GM12872 (cell line): Measurements from ENCODE around the gene LCLAT1.

Experiments
- TF ChIP-seq, protein P1 (sequence below): IDR thresholded peaks from 3 replicates; pipeline ENCODE4 v1.5.1; 2011; ENCODE audit warnings: low read depth, mild to moderate bottlenecking, low read length, moderate library complexity; ENCODE audit not compliant: insufficient read depth

Gene LCLAT1

DNA sequence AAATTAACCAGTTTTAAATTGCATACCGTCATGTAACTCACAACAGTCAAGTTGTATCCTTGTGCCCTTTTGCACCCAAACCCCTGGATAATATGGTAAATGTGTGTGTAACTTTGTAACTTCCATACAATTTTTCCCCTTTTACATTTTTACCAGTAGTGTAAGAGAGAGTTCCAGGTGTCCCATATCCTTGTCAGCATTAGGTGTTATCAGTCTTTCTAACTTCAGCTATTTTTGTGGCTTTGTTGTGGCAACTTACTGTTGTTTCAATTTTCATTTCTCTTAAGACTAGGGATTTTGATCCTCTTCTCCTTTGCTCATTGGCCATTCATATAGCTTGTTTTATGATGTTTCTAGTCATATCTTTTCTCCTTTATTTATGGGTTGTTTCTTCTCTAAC is 94.6 kb downstream of the LCLAT1 start:
- TF ChIP-seq, protein P1, sequence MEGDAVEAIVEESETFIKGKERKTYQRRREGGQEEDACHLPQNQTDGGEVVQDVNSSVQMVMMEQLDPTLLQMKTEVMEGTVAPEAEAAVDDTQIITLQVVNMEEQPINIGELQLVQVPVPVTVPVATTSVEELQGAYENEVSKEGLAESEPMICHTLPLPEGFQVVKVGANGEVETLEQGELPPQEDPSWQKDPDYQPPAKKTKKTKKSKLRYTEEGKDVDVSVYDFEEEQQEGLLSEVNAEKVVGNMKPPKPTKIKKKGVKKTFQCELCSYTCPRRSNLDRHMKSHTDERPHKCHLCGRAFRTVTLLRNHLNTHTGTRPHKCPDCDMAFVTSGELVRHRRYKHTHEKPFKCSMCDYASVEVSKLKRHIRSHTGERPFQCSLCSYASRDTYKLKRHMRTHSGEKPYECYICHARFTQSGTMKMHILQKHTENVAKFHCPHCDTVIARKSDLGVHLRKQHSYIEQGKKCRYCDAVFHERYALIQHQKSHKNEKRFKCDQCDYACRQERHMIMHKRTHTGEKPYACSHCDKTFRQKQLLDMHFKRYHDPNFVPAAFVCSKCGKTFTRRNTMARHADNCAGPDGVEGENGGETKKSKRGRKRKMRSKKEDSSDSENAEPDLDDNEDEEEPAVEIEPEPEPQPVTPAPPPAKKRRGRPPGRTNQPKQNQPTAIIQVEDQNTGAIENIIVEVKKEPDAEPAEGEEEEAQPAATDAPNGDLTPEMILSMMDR = no peak

DNA sequence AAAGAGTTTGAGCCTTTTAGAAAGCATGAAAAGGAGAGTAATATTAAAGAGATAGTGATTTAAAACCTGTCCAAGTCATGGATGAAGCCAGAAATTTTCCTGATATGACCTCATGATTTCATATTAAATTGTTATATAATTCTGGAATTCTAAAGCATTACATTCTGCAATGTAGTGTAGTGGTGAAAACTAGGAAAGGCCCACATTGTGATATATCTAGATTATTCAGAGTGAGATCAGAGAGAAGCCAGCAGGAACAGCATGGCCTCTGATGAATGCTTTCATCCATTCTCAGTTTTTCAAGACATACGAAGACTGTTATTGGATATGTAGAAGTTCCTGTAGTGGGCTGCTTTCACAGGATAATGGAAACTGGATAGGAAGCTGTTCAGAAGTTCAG is 98.8 kb downstream of the LCLAT1 start:
- TF ChIP-seq, protein P1 = no peak

DNA sequence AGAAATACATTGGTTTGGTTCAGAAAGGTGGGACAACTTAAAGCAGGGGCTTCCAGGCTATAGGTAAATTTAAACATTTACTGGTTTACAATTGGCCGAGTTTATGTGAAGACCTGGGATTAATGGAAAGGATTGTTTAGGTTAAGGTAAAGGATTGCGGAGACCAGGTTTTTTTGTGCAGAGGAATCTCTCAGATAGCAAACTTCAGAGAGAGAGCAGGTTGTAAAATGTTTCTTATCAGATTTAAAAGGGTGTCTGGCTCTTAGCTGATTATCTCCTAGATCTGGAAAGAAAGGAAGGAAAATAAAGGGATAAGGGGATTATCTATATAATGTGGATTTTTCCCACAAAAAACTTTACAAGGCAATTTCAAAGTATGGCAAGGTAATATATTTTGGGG is 101.3 kb downstream of the LCLAT1 start:
- TF ChIP-seq, protein P1 = no peak

DNA sequence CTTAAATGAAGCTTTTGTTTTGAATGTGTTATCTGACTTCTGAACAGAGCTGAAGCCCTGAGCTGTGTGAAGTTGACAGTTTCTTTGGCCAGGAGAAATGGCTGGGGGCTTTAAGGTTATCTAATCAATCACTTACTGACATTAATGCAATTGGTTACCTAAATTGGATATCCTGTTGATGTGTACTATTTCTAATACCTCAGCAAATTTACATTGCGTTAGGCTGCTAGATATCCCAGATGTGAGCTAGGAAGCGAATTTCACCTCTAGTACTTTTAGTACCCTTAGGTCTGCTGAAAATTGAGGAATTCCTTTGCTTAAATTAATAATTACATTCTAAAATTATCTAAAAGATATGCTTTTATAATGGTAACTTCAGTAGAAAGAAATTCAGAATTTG is 102.0 kb downstream of the LCLAT1 start:
- TF ChIP-seq, protein P1 = no peak

DNA sequence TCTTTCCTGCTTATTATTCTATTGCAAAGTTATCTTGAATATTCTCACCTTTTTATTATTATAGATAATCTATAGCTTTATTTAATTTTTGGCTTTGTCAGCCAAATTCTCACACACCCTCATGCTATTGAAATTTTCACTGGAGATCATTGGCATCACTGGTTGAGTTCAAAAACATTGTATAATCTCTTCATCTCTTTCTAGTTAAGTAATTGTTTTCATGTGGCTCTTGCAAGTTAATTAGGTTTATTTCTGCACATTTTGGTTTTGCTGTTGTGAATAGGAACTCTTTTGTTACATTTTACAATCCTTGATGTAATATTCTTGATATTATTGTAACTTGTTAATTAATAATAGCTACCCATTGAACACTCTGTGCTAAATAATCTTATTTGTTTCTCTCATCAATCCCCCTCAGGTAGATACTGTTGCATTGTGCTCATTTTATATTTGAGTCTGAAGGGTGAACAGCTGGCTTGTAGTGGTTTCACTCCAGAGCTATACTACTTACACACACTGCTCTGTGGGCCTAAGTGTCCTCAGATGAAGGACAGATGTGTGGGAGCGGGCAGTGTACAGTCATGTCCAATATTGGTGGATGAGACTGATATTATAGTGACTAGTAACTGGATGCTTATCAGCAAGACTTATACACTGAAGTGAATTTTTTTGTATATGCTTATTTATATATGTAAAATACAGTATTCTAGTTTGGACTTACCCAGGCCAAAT is 112.7 kb downstream of the LCLAT1 start:
- TF ChIP-seq, protein P1 = no peak

DNA sequence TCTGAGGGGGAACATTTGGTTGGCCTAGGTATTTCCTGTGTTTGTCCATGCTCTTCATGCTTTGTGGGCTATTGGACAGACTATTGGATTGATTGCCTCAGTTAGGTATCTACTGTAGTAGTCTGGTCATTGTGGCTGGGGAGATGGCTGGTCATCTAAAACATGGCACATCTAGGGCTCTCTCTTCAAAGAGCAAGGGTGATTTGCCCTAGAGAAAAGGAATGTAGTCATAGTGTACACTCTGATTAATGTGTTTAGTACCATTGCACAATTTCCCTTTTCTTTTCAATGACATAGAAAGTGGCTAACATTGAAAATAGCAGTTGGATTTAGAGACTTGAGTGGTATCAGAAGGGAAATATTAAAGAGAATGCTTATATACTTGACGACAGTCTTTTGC is 114.3 kb downstream of the LCLAT1 start:
- TF ChIP-seq, protein P1 = no peak

DNA sequence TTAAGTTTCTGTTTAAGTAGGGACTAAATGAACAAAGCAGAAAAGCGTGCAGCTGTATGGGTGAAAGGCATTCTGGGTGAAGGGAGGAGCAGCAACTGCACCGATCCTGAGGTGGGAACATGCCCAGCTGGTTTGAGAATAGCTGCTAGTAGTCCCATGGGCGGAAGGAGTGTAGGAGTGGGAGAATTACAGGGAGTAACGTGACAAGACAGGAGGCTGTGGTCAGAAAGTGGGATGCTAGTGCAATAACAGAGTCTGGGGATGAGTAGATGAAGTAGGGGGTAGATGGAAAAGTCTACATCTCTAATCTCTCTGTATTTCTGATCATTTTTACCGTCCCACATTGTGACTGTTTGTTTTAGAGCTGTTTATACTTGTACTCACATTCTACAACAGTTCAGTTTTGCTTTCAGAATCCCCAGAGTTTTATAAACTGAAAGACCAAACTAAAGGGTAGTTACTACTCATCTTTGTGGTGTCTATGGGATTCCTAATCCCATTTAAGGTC is 118.9 kb downstream of the LCLAT1 start:
- TF ChIP-seq, protein P1 = no peak
